Keratinocyte (primary cell): ENCODE results near the gene SPTBN5. TPM values are rescaled to one million over a fixed set of nuclear protein-coding genes. Genes with fewer than 3 reads are reported as not detected.

Experiments used
- DNase-seq: peaks from one replicate; pipeline ENCODE4 v3.0.0-alpha.2; 2011; ENCODE audit warnings: low read depth, missing footprints, low spot score
- FAIRE-seq: peaks from 2 replicates; lab custom pipeline; 2011; peaks lifted over from hg19 to GRCh38; lab: Jason Lieb, UNC
- H2AFZ ChIP-seq: 2 replicates; pipeline ENCODE4 v1.6.0; 2012; ENCODE audit warnings: low read length, control low read depth, inconsistent platforms; ENCODE audit not compliant: control insufficient read depth
- H3K27ac ChIP-seq: 2 replicates; pipeline ENCODE4 v1.5.1; 2011; ENCODE audit warnings: low read length; ENCODE audit not compliant: control insufficient read depth, insufficient read depth
- H3K27me3 ChIP-seq: 3 replicates; pipeline ENCODE4 v1.6.0; 2011; ENCODE audit warnings: low read length; ENCODE audit not compliant: control insufficient read depth, insufficient read depth; ENCODE audit errors: extremely low read depth
- H3K36me3 ChIP-seq, 2 experiments: 2 replicates in 1 of 2; 3 replicates in 1 of 2; pipeline ENCODE4 v1.5.1; 2011; ENCODE audit warnings: low read length in 2 of 2, mild to moderate bottlenecking in 1 of 2; ENCODE audit not compliant: control insufficient read depth in 2 of 2, insufficient read depth in 2 of 2; ENCODE audit errors: extremely low read depth in 1 of 2
- H3K4me1 ChIP-seq: 3 replicates; pipeline ENCODE4 v1.5.1; 2011; ENCODE audit warnings: low read length; ENCODE audit not compliant: control insufficient read depth, insufficient read depth; ENCODE audit errors: extremely low read depth
- H3K4me2 ChIP-seq: 3 replicates; pipeline ENCODE4 v1.6.0; 2011; ENCODE audit warnings: low read depth, low read length; ENCODE audit not compliant: control insufficient read depth, insufficient read depth; ENCODE audit errors: extremely low read depth
- H3K4me3 ChIP-seq, 3 experiments: fragments of 200-600 bp in 1 of 3; sonication (generic) in 1 of 3; 2 replicates in 2 of 3; 3 replicates in 1 of 3; pipeline ENCODE4 v1.5.1; 2011 to 2016; ENCODE audit warnings: low read length in 3 of 3, mild to moderate bottlenecking in 3 of 3, control low read depth in 2 of 3, inconsistent platforms in 1 of 3, low read depth in 1 of 3, mixed read lengths in 1 of 3, mixed run types in 1 of 3, moderate library complexity in 1 of 3; ENCODE audit not compliant: control insufficient read depth in 2 of 3, insufficient read depth in 2 of 3; ENCODE audit errors: extremely low read depth in 1 of 3
- H3K79me2 ChIP-seq: 2 replicates; pipeline ENCODE4 v1.6.0; 2012; ENCODE audit warnings: low read length; ENCODE audit not compliant: control insufficient read depth, insufficient read depth
- H3K9ac ChIP-seq: 3 replicates; pipeline ENCODE4 v1.6.0; 2011; ENCODE audit warnings: low read length; ENCODE audit not compliant: control insufficient read depth, insufficient read depth; ENCODE audit errors: extremely low read depth
- H3K9me1 ChIP-seq: 3 replicates; pipeline ENCODE4 v1.6.0; 2011; ENCODE audit warnings: low read length; ENCODE audit not compliant: control insufficient read depth, insufficient read depth; ENCODE audit errors: extremely low read depth
- H3K9me3 ChIP-seq: 2 replicates; pipeline ENCODE4 v1.5.1; 2012; ENCODE audit warnings: low read depth, low read length; ENCODE audit not compliant: control insufficient read depth
- H4K20me1 ChIP-seq: 3 replicates; pipeline ENCODE4 v1.6.0; 2011; ENCODE audit warnings: low read length; ENCODE audit not compliant: control insufficient read depth, insufficient read depth; ENCODE audit errors: extremely low read depth
- CTCF ChIP-seq, 3 experiments: IDR thresholded peaks in 1 of 3; conservative IDR thresholded peaks in 1 of 3; optimal IDR thresholded peaks in 1 of 3; 2 replicates in 2 of 3; 3 replicates in 1 of 3; pipeline versions ENCODE3 to v1.5.1; 2011; ENCODE audit warnings: low read length in 3 of 3, mild to moderate bottlenecking in 3 of 3, moderate library complexity in 2 of 3, control low read depth in 1 of 3, inconsistent platforms in 1 of 3; ENCODE audit not compliant: insufficient read depth in 2 of 3; ENCODE audit errors: extremely low read depth in 1 of 3
- EZH2 ChIP-seq: IDR thresholded peaks from one replicate; pipeline ENCODE4 v1.6.1; 2012; ENCODE audit warnings: inconsistent platforms, mild to moderate bottlenecking, low read length, moderate library complexity
- dilution Hi-C: fragments of 300-500 bp; cut with MboI; formaldehyde crosslinking; loops from one replicate; pipeline ENCODE4 v1.7.0; 2020; ENCODE audit warnings: low sequenced_read_pairs; ENCODE audit not compliant: extremely low pct_ligation_motif_present
- polyA plus RNA-seq, 5 experiments: library from polyadenylated mRNA; depleted of rRNA in 3 of 5; stranded (reverse) in 3 of 5; stranded (forward) in 1 of 5; unstranded in 1 of 5; fragments of >200 nt; gene quantifications; 1 replicate in 1 of 5; 2 replicates in 3 of 5; 3 replicates in 1 of 5; pipeline versions ENCODE4 v1.2.1 to v1.2.3, GENCODE V29; 2011 to 2012; ENCODE audit warnings: missing spikeins in 2 of 5, low read depth in 1 of 5, low replicate concordance in 1 of 5
- small RNA-seq, 3 experiments: library from RNA; depleted of rRNA; stranded (forward); fragments of <200 nt; gene quantifications; one replicate each; pipeline ENCODE3, GENCODE V24; 2012; ENCODE audit warnings: low read depth in 3 of 3, low replicate concordance in 1 of 3; ENCODE audit not compliant: insufficient read length in 3 of 3

SPTBN5 gene
- polyA plus RNA-seq, 1 donor (not counting 4 experiments of a cell fraction or from before 2014, with no cell fraction given), result 0.66 TPM

GRCh38 chr15:41798607-41799487 is 95.0 kb downstream of the SPTBN5 start:
- no peak for TF ChIP-seq EZH2
- TF ChIP-seq CTCF (optimal IDR thresholded peaks at IDR 0.05 in 1 of 3, IDR thresholded peaks at IDR 0.05 in 1 of 3, conservative IDR thresholded peaks at IDR 0.05 in 1 of 3; ENCODE audit: extremely low read depth in 1 of 3, insufficient read depth in 2 of 3, low read length in 3 of 3), result no peak
- peak; percentile 43 for FAIRE-seq
- no peaks in the 10 kb centered on the region for H3K27me3 ChIP-seq
- H3K4me2 ChIP-seq, result peak overlapping the region; percentile 51
- H3K27ac ChIP-seq, result peak overlapping the region; percentile 24
- H4K20me1 ChIP-seq, result no peaks in the 10 kb centered on the region
- H2AFZ ChIP-seq, result no peak overlapping the region
- peaks cover 80% of the 10 kb centered on the region for H3K4me1 ChIP-seq
- no peaks in the 10 kb centered on the region for H3K9me3 ChIP-seq
- no peak overlapping the region for H3K4me3 ChIP-seq
- DNase-seq, result no peak
- peaks cover 5 to 12% of the 10 kb centered on the region in 2 experiments for H3K36me3 ChIP-seq
- dilution Hi-C loops, result no loop called here
- H3K9ac ChIP-seq, result peak overlapping the region; percentile 42
- peaks cover 57% of the 10 kb centered on the region for H3K79me2 ChIP-seq
- no peaks in the 10 kb centered on the region for H3K9me1 ChIP-seq

Small RNA genes within 50 kb of the gene (small RNA-seq; reads per million reads assigned to genes)
- gene JMJD7-PLA2G4B (0 reads per million in 3 experiments), gene MIR4310 (0 reads per million in 3 experiments), gene RNA5SP393 (0 reads per million in 3 experiments)

Other genes with a start within 250 kb of the SPTBN5 start
- 4.3 to 6.3 TPM (median 5.4 TPM) in 3 replicates for gene MGA, start 233.6 kb downstream of the SPTBN5 start, polyA plus RNA-seq
- 11.3 to 22.2 TPM (median 18.3 TPM) in 3 replicates for gene MAPKBP1, start 119.6 kb downstream of the SPTBN5 start, polyA plus RNA-seq
- gene JMJD7, start 66.0 kb downstream of the SPTBN5 start, polyA plus RNA-seq, result 7.8 to 8.2 TPM (median 7.8 TPM) in 3 replicates
- 3.9 to 9.8 TPM (median 8.6 TPM) in 3 replicates for gene PLA2G4B, start 55.2 kb downstream of the SPTBN5 start, polyA plus RNA-seq
- 29.5 to 49.7 TPM (median 31.5 TPM) in 3 replicates for gene EHD4, start 78.5 kb upstream of the SPTBN5 start, polyA plus RNA-seq
- 1.1 to 6.7 TPM (median 3.5 TPM) in 3 replicates for gene PLA2G4E, start 127.0 kb upstream of the SPTBN5 start, polyA plus RNA-seq
- gene PLA2G4D, start 200.5 kb upstream of the SPTBN5 start, polyA plus RNA-seq, result 0.45 to 1.5 TPM (median 0.69 TPM) in 3 replicates